T-helper 2 cell treated with Interferon-gamma antibody and Interleukin-4, amounts not matched to agents 100 ng/mL and 5 ng/mL, for 36 hours (primary cell): ENCODE results near the gene IGLL5. TPM values are rescaled to one million over a fixed set of nuclear protein-coding genes. Genes with fewer than 3 reads are reported as not detected.

ENCODE experiments used
- intact Hi-C: fragments of 100-400 bp; cut with micrococcal nuclease; formaldehyde crosslinking; loops from one replicate; pipeline ENCODE4 v1.15.1; 2023
- total RNA-seq: library from RNA; stranded (reverse); gene quantifications from 2 replicates; pipeline ENCODE4 v1.2.3, GENCODE V29; 2022

IGLL5 gene
- total RNA-seq, 1 donor from 2014 or later, result not detected

- intact Hi-C loops, result no loop called here
Measured at GRCh38 chr22:22858559-22858937, 29.1 kb upstream of the IGLL5 start.

GRCh38 chr22:22863001-22863400, 24.6 kb upstream of the IGLL5 start:
- intact Hi-C loops, result no loop called here

- intact Hi-C loops, result no loop called here
Measured at GRCh38 chr22:22865311-22866072, 22.1 kb upstream of the IGLL5 start.

DNA sequence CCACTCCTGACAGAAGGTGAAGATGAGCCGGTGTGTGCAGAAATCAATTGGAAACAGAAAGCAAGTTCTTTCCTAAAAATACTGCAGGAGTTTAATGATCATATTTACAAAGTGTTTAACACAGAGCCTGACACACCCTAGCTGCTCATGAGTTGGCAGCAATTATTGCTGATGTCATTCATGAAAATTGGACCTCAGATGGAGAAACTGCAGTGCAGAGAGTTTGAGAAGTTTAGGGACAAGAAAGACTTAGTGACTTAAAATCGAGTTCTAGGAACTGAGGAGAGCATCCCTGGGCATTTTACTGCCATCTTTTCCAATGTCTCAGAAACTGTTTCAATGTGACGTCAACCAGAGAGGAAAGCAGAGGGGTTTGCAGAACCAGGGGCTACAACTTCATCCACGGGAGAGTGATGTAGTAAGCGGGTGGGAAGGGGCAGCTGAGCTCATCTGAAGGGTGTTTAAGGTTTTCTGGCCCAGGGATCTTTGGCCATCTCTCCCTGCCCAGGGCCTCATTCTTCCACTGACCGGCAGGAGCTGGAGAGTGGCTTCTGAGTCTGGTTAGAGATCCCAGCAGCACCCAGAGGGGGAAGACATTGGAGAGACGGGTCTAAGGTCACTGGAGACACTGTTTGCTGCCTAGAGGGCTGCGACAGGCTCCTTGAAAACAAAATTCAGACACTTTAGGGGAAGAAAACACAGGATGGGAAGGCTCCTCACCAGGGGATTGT, 21.1 kb upstream of the IGLL5 start:
- intact Hi-C loops, result no loop called here

DNA sequence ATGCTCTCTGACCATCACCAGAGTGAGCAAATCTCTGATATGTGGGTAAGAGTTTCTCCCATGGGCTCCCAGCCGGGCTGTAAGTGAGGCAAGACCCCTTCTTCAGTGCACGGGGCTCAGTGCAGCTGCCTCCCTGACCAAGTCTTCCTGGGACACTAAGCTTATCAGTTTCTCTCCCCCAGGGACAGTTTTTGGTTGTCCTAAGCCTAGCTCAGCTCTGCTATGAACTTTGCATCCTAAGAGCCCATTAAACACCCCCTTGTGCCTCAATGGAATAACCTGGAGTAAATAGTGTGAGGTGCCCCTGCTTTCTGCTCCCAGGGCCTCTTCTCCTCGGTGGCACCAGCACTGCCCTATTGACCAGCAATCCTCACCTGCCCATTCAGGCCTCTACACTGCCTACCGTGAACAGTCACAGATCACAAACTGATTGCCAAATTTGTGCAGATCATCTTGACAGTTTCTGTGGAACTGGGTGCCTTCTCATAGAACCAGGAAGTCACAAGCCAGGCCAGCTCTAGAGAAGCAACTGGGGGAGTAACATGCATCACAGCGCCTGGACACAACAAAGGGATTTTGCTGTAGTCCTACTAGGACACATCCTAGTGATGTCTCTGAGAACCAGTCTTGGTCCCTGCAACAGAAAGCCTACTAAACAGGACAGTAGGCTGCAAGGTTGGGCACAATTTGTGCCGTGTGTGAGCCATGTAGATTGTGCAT, 19.5 kb upstream of the IGLL5 start:
- intact Hi-C loops, result no loop called here

DNA sequence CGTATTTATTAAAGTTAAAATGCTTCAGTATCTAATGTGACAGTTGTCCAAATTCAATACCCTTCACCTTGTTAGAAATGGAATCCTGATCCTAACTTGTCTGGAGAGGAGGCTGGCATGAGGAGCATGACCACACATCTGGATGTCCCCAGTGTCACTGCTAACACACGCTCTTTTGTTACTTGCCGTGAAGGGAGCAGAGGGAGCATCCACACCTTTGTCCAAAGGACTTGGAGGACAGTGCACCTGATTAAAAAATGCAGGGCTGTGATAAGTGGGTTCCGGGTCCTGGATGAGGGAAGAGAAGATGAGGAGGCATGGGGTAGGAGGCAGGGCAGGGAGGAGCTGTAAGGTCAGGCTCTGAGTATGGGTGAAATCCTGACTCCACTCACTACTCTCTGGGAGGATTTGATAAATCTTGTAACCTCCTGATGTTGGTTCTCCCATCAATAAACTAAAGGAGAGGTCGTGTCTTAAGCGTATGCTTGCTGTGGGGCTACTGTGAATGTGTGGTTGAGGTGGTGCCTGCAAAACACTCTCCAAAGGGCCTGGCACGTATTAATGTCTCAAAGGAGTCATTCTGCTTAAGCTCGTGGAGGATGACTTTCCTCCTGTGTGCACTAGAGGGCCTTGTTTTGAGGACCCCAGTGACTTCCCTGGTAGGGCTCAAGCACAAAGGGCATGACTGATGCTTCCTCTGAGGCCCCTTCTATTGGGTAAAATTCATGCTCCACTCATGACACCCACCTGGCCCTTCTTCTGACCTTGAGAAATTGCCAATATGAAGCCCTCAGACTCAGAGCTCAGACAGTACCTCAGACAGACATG, 16.8 kb upstream of the IGLL5 start:
- intact Hi-C loops, result no loop called here

DNA sequence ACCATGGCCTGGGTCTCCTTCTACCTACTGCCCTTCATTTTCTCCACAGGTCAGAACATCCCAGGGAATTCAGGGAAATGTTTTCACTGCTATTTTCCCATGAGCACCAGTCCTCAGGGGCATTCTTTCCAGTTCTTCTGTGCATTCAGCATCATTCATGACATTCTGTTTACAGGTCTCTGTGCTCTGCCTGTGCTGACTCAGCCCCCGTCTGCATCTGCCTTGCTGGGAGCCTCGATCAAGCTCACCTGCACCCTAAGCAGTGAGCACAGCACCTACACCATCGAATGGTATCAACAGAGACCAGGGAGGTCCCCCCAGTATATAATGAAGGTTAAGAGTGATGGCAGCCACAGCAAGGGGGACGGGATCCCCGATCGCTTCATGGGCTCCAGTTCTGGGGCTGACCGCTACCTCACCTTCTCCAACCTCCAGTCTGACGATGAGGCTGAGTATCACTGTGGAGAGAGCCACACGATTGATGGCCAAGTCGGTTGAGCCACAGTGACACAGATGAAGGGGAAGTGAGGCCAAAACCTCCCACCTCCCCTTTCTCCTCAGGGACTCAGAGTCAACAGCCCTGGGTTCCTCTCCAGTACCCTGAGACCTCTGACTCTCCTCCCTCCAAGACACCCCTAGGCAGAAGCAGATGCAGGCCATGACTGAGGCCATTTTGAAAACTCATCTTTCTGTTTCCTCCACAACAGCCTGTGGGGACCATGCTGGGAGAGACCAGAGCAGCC, 15.9 kb upstream of the IGLL5 start:
- intact Hi-C loops, result no loop called here

DNA sequence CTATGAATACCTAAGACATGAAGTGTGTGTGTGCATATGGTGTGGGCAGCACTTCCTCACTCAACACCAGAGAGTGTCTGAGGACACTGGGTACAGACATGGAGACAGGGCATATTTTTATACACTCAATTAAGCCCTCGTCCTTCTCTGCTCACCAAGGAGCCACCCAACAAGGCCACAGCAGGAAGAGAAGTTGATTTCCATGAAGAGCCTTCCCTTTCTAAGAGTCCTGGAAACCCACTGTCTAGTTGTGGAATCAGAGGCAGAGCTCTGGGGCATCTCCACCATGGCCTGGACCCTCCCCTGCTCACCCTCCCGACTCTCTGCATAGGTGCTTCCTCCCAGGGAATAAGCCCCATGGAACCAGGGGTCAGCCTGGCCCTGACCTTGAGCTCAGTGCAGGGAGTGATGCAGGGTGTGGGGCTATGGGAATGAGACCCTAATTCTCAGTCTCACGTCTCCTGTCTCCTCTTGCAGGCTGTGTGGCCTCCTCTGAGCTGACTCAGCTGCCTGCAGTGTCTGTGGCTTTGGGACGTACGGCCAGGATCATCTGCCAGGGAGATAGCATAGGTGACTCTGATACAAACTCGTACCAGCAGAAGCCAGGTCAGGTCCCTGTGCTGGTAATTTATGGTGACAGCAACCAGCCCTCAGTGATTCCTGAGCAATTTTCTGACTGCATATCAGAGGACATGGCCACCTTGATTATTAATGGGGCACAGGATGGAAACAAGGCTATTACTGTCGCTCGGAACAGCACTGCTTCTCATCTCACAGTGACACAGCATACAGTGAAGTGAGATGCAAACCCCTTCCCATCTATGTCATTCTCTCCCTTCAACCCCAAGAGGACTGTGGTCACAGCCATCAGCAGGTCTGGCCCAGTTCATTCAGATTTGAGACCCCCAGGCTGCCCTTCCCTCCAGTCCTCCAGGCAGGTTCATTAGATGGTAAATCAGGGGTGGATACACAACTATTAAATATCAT, 14.6 kb upstream of the IGLL5 start:
- intact Hi-C loops, result no loop called here

DNA sequence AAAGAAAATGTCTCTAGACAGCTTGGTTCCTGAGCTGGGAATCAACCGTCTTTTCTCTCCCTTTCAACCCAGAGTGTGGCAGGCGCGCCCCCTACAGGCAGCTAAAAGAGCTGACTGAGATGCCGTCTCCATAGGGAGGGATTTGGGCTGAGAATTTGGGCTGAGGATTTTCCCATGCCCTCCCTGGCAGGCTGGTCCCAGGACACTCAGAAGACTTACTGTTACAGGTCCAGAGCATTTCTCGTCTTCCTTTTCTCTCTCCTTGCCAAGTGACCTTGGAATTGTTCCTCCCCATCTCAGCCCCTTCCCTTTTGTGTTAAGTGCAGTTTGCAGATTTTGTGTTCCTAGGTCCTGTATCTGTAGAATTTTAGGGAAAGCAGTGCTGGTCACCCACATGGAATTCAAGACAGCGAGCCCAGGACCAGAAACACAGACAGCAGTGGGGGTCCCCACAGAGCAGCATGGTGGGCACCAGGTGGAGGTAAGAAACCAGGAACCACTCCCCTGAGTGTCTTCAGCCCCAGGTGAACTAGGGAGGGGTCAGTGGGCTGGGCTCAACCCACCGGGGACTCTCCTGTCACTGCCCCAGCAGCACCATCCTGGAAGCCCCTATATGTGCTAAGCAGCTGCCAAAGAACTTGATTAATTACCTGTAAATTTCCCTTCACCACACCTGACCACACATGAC, 9.9 kb upstream of the IGLL5 start:
- intact Hi-C loops, result loop anchor here (1.0 kb wide), 3 partner anchors 29 to 89 kb away; no protein-coding TSS in a partner anchor

GRCh38 chr22:22878211-22878570, 9.4 kb upstream of the IGLL5 start:
- intact Hi-C loops, result no loop called here

DNA sequence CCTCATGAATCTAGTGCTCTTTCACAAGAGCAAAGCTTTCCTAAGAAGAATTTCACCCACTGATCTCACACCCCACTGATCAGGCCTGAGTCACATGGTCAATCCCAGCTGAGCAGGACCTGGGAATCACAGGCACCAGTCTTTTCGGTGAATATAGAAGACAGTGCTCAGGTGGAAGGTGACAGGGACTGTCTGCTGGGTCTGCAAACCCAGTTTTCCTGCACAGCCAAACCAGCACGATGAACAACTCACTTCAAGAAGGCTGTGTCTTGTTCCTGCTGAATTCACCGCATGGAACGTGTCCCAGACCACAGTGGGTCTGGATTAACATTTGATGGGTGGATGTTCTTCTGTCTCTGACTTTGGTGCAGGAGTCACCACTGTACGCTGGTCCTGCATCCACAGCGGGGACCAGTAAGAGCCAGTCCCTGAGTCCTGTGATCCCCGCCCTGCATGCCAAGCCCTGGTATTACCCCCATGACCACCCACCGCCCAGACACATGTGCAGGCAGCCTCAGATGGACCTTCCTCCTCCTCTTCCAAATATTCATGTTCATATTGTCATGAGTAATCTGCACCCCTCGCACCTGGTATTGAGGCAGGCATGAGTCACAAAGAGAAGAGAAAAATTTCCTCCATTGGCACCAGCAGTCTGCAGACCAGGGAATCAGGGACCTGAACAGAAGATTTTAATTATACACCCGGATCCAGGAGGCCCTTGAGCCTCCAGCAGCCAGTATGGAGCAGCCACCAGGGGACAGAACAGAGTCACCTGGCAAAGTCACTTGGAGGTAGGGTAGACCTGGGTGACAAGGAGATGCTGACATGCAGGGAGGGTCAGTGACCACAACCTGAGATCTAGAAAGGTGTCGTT, 8.6 kb upstream of the IGLL5 start:
- intact Hi-C loops, result loop anchor here (1.0 kb wide), 1 partner anchor 77 kb away; no protein-coding TSS in a partner anchor

DNA sequence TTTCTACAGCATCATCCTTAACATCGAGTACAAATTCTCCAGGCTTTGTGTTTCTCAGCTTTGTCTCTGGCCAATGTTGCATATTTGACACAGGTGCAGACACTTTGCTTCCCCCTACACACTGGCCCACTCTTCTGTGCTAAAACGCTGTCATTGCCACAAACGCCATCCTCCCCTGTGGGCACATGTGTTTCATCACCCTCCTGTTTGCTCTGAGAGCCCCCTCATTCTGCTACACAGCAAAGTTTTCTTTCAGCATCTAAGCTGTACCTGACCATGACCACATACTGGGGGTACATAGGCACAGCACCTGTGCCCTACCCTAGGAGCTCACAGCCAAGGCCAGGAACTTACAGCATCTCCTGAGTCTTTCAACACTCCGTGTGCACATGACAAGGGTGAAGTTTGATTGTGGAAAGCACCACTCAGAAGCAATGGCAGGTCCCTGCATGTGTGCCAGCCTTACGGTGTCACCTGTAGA, 7.9 kb upstream of the IGLL5 start:
- intact Hi-C loops, result loop anchor here (1.0 to 5.0 kb wide), 2 partner anchors 63 to 77 kb away; no protein-coding TSS in a partner anchor

DNA sequence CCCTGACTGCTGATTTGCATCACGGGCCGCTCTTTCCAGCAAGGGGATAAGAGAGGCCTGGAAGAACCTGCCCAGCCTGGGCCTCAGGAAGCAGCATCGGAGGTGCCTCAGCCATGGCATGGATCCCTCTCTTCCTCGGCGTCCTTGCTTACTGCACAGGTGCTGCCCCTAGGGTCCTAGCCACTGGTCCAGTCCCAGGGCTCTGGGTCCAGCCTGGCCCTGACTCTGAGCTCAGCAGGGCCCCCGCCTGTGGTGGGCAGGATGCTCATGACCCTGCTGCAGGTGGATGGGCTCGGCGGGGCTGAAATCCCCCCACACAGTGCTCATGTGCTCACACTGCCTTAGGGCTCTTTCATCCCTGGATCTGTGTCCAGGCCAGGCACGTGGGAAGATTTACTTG, 7.0 kb upstream of the IGLL5 start:
- intact Hi-C loops, result loop anchor here (5.0 kb wide), 1 partner anchor 62 kb away; no protein-coding TSS in a partner anchor

GRCh38 chr22:22881116-22882000, 6.3 kb upstream of the IGLL5 start:
- intact Hi-C loops, result loop anchor here (5.0 kb wide), 1 partner anchor 61 kb away; no protein-coding TSS in a partner anchor

- intact Hi-C loops, result loop anchor here (5.0 kb wide), 1 partner anchor 60 kb away; no protein-coding TSS in a partner anchor
Measured at GRCh38 chr22:22882033-22882717, 5.4 kb upstream of the IGLL5 start.
